SK-N-SH (cell line): ENCODE data around the gene FDXACB1. TPM values are rescaled to one million over a fixed set of nuclear protein-coding genes. Genes with fewer than 3 reads are reported as not detected.

Experiments
- CTCF ChIA-PET: fragments of 300-600, 350-600 bp; formaldehyde crosslinking; extraction: SDS; loops from one replicate; lab custom pipeline; 2021; lab: Yijun Ruan, JAX
- POLR2A ChIA-PET: fragments of 350-600 bp; sonication (Branson Sonifier 250); formaldehyde crosslinking; extraction: SDS; loops from one replicate; lab custom pipeline; 2020; ENCODE audit warnings: antibody characterized with exemption, inconsistent platforms; lab: Yijun Ruan, JAX
- DNase-seq: peaks from one replicate; pipeline ENCODE4 v3.0.0; 2012
- H2AFZ ChIP-seq: fragments of 200-600 bp; sonication (generic); 2 replicates; pipeline ENCODE4 v1.8.1; 2016; ENCODE audit warnings: antibody characterized with exemption, mild to moderate bottlenecking, low read depth
- H3F3A ChIP-seq: fragments of 200-600 bp; sonication (generic); replicated peaks from 2 replicates; pipeline ENCODE3; 2016; ENCODE audit warnings: antibody characterized with exemption, mild to moderate bottlenecking; ENCODE audit not compliant: insufficient read depth
- H3K27ac ChIP-seq, 2 experiments: fragments of 200-500 bp in 1 of 2; fragments of 200-600 bp in 1 of 2; sonication (Bioruptor generic) in 1 of 2; sonication (generic), shearing (Covaris generic) in 1 of 2; 2 replicates each; pipeline versions ENCODE4 v1.5.1 to v1.6.1; 2014 to 2016; ENCODE audit warnings: low read depth in 2 of 2, inconsistent platforms in 1 of 2, low read length in 1 of 2, mild to moderate bottlenecking in 1 of 2, mixed read lengths in 1 of 2
- H3K27me3 ChIP-seq: fragments of 200-600 bp; sonication (generic), shearing (Covaris generic); 2 replicates; pipeline ENCODE4 v1.6.1; 2016; ENCODE audit warnings: mixed run types; ENCODE audit not compliant: insufficient read depth
- H3K36me3 ChIP-seq, 2 experiments: fragments of 200-500 bp in 1 of 2; fragments of 200-600 bp in 1 of 2; sonication (Bioruptor generic) in 1 of 2; sonication (generic) in 1 of 2; replicated peaks in 1 of 2; 2 replicates each; pipeline versions ENCODE3 to v1.5.1; 2014 to 2016; ENCODE audit warnings: low read length in 1 of 2, mild to moderate bottlenecking in 1 of 2; ENCODE audit not compliant: insufficient read depth in 2 of 2, control insufficient read depth in 1 of 2
- H3K4me1 ChIP-seq, 2 experiments: fragments of 200-500 bp in 1 of 2; fragments of 200-600 bp in 1 of 2; sonication (Bioruptor generic) in 1 of 2; sonication (generic), shearing (Covaris generic) in 1 of 2; 2 replicates each; pipeline versions ENCODE4 v1.5.1 to v1.6.1; 2014 to 2016; ENCODE audit warnings: low read depth in 1 of 2, low read length in 1 of 2, mixed run types in 1 of 2; ENCODE audit not compliant: insufficient read depth in 2 of 2, control insufficient read depth in 1 of 2
- H3K4me2 ChIP-seq: fragments of 200-600 bp; sonication (generic), shearing (Covaris generic); 2 replicates; pipeline ENCODE4 v1.6.1; 2017; ENCODE audit warnings: mixed run types
- H3K4me3 ChIP-seq, 2 experiments: fragments of 200-500 bp in 1 of 2; fragments of 200-600 bp in 1 of 2; sonication (Bioruptor generic) in 1 of 2; sonication (generic), shearing (Covaris generic) in 1 of 2; 2 replicates each; pipeline versions ENCODE4 v1.5.1 to v1.8.1; 2014 to 2016; ENCODE audit warnings: low read depth in 2 of 2, inconsistent platforms in 1 of 2, low read length in 1 of 2, mild to moderate bottlenecking in 1 of 2, mixed read lengths in 1 of 2, moderate library complexity in 1 of 2
- H3K79me2 ChIP-seq: fragments of 200-600 bp; sonication (generic); 2 replicates; pipeline ENCODE4 v1.8.1; 2017; ENCODE audit warnings: mild to moderate bottlenecking; ENCODE audit not compliant: insufficient read depth
- H3K9ac ChIP-seq: fragments of 200-600 bp; sonication (generic); 2 replicates; pipeline ENCODE4 v1.6.1; 2017; ENCODE audit warnings: mixed run types
- H3K9me2 ChIP-seq: fragments of 200-600 bp; sonication (generic); 2 replicates; pipeline ENCODE4 v1.6.1; 2017; ENCODE audit warnings: mixed run types
- H3K9me3 ChIP-seq: fragments of 200-600 bp; sonication (generic); 2 replicates; pipeline ENCODE4 v1.6.1; 2017; ENCODE audit warnings: mixed run types, mild to moderate bottlenecking, moderate library complexity
- H4K20me1 ChIP-seq: fragments of 200-600 bp; sonication (generic); 2 replicates; pipeline ENCODE4 v1.6.1; 2017; ENCODE audit warnings: mild to moderate bottlenecking, mixed run types; ENCODE audit not compliant: insufficient read depth
- CHD2 ChIP-seq: fragments of 150-350 bp; IDR thresholded peaks from 2 replicates; pipeline ENCODE4 v1.6.1; 2018; ENCODE audit warnings: low read length; ENCODE audit not compliant: partially characterized antibody
- CTCF ChIP-seq: fragments of 200-600 bp; sonication (generic); IDR thresholded peaks from 2 replicates; pipeline ENCODE4 v1.6.1; 2017; ENCODE audit warnings: antibody characterized with exemption, mild to moderate bottlenecking, moderate library complexity
- ELF1 ChIP-seq: IDR thresholded peaks from 2 replicates; pipeline ENCODE4 v1.4.0; 2012
- EP300 ChIP-seq, 2 experiments: IDR thresholded peaks; 2 replicates each; pipeline versions ENCODE4 v1.4.0 to v1.6.1; 2012; ENCODE audit warnings: borderline replicate concordance in 1 of 2, low read depth in 1 of 2, low read length in 1 of 2
- FOXJ3 ChIP-seq: sonication (generic); formaldehyde crosslinking; IDR thresholded peaks from 2 replicates; pipeline ENCODE4 v1.5.1; 2020; ENCODE audit warnings: mild to moderate bottlenecking, missing genetic modification reagents
- FOXM1 ChIP-seq: IDR thresholded peaks from 2 replicates; pipeline ENCODE4 v1.4.0; 2012; ENCODE audit warnings: low read depth, mild to moderate bottlenecking
- GABPA ChIP-seq: IDR thresholded peaks from 2 replicates; pipeline ENCODE4 v1.4.0; 2012; ENCODE audit warnings: low read depth, mild to moderate bottlenecking
- GATA2 ChIP-seq: sonication (generic); formaldehyde crosslinking; IDR thresholded peaks from 2 replicates; pipeline ENCODE4 v1.5.0; 2020; ENCODE audit warnings: mild to moderate bottlenecking, missing genetic modification reagents
- NFIC ChIP-seq: IDR thresholded peaks from 2 replicates; pipeline ENCODE4 v1.4.0; 2012; ENCODE audit warnings: borderline replicate concordance
- POLR2AphosphoS5 ChIP-seq: IDR thresholded peaks from 2 replicates; pipeline ENCODE4 v1.6.1; 2012; ENCODE audit warnings: low read depth, low read length
- RCOR1 ChIP-seq: fragments of 150-350 bp; IDR thresholded peaks from 2 replicates; pipeline ENCODE4 v1.6.1; 2017; ENCODE audit warnings: antibody characterized with exemption, low read length
- RXRA ChIP-seq: IDR thresholded peaks from 2 replicates; pipeline ENCODE4 v1.4.0; 2012; ENCODE audit warnings: low read depth, mild to moderate bottlenecking, borderline replicate concordance
- SIN3A ChIP-seq: IDR thresholded peaks from 2 replicates; pipeline ENCODE4 v1.6.1; 2012; ENCODE audit warnings: low read depth, mild to moderate bottlenecking, low read length, moderate library complexity, borderline replicate concordance
- SMC3 ChIP-seq: IDR thresholded peaks from 2 replicates; pipeline ENCODE4 v1.6.1; 2012; ENCODE audit warnings: low read depth, low read length, improper control_type of control experiment
- USF2 ChIP-seq: fragments of 150-350 bp; IDR thresholded peaks from 2 replicates; pipeline ENCODE4 v1.6.1; 2017; ENCODE audit warnings: antibody characterized with exemption, low read length, low read depth, borderline replicate concordance
- YY1 ChIP-seq: IDR thresholded peaks from 2 replicates; pipeline ENCODE4 v1.4.0; 2012; ENCODE audit warnings: low read depth, mild to moderate bottlenecking
- polyA plus RNA-seq, 3 experiments: library from polyadenylated mRNA; depleted of rRNA; stranded (reverse); fragments of >200 nt; gene quantifications; 2 replicates each; pipeline ENCODE4 v1.2.3, GENCODE V29; 2012
- TF ChIP-seq, protein P1 (sequence below): IDR thresholded peaks from 2 replicates; pipeline ENCODE4 v1.4.0; 2012; ENCODE audit warnings: low read depth, borderline replicate concordance
- TF ChIP-seq, protein P2 (sequence below): IDR thresholded peaks from 2 replicates; pipeline ENCODE4 v1.4.0; 2012; ENCODE audit warnings: low read depth

The FDXACB1 gene
- polyA plus RNA-seq, 1 of the 3 experiments (the other 2 are of a cell fraction), result 2.8 TPM

GRCh38 chr11:111870886-111871692 is 7.9 kb downstream of the FDXACB1 start, which contains the start of gene ALG9 (continued):
- TF ChIP-seq CTCF (peak; percentile 46), SMC3 (no peak; the same call in 1 of the 2 replicates), POLR2AphosphoS5 (peak; percentile 68), USF2 (no peak), YY1 (peak; percentile 85)
- TF ChIP-seq, protein P1, sequence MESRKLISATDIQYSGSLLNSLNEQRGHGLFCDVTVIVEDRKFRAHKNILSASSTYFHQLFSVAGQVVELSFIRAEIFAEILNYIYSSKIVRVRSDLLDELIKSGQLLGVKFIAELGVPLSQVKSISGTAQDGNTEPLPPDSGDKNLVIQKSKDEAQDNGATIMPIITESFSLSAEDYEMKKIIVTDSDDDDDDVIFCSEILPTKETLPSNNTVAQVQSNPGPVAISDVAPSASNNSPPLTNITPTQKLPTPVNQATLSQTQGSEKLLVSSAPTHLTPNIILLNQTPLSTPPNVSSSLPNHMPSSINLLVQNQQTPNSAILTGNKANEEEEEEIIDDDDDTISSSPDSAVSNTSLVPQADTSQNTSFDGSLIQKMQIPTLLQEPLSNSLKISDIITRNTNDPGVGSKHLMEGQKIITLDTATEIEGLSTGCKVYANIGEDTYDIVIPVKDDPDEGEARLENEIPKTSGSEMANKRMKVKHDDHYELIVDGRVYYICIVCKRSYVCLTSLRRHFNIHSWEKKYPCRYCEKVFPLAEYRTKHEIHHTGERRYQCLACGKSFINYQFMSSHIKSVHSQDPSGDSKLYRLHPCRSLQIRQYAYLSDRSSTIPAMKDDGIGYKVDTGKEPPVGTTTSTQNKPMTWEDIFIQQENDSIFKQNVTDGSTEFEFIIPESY, result no peak

DNA sequence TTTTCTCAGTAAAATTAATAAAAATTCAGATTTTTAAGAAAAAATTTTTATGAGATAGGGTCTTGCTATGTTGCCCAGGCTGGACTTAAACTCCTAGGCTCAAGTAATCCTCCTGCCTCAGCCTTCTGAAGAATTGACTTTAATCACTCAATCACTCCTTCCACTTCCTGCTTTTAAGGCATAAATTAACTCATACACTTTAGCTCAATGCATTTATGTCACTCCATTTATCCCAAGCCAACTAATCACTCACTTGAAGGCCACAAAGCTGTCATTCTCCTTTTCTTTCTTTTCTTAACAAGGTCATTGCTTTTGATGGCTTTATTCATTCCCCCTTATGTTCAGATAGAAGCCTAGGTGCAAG is 8.5 kb downstream of the FDXACB1 start:
- Histone ChIP-seq H3F3A (peaks cover 3% of the 10 kb centered on the region), H3K27me3 (no peaks in the 10 kb centered on the region), H3K36me3 (peaks cover 25 to 28% of the 10 kb centered on the region in 2 experiments), H3K9me3 (no peaks in the 10 kb centered on the region), H3K4me3 (peak overlapping the region; percentile 81 to 85), H3K9me2 (no peaks in the 10 kb centered on the region), H3K27ac (peak overlapping the region; percentile 81 to 93), H3K9ac (peak overlapping the region; percentile 86), H3K79me2 (peaks cover 18% of the 10 kb centered on the region), H2AFZ (peak overlapping the region; percentile 90; the same call in 1 of the 2 replicates), H3K4me2 (peak overlapping the region; percentile 85), H4K20me1 (no peaks in the 10 kb centered on the region), H3K4me1 (peaks cover 0 to 6% of the 10 kb centered on the region in 2 experiments; a peak in 3 of 4 replicates)
- DNase-seq, result no peak
- ChIA-PET CTCF (interaction anchor here (0.7 to 1.5 kb wide), 10 partner anchors 12 to 266 kb away, joined by 3 to 6 read pairs (median 3); no protein-coding TSS in a partner anchor), POLR2A (interaction anchor here (0.8 to 1.7 kb wide), 5 partner anchors 10 to 216 kb away, joined by 3 to 9 read pairs (median 3); partner anchors contain the start of genes SDHD and TIMM8B)
- TF ChIP-seq, protein P1, result no peak
- TF ChIP-seq FOXM1 (no peak), EP300 (IDR thresholded peaks at IDR 0.05; ENCODE audit: borderline replicate concordance in 1 of 2, low read depth in 1 of 2, low read length in 1 of 2) (no peak), SIN3A (no peak), ELF1 (no peak), GATA2 (CRISPR knock-in tag) (no peak), RXRA (no peak), RCOR1 (no peak), NFIC (no peak), USF2 (no peak), CTCF (no peak), FOXJ3 (CRISPR knock-in tag) (no peak), YY1 (no peak), GABPA (no peak), CHD2 (no peak)
- TF ChIP-seq, protein P2, sequence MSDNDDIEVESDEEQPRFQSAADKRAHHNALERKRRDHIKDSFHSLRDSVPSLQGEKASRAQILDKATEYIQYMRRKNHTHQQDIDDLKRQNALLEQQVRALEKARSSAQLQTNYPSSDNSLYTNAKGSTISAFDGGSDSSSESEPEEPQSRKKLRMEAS, result no peak
